Measurements from ENCODE around the gene FAM53A. TPM values are rescaled to one million over a fixed set of nuclear protein-coding genes. Genes with fewer than 3 reads are reported as not detected.

Gene FAM53A
- total and polyA plus RNA-seq, 2 of the 13 experiments (the other 11 are each of a cell fraction or from before 2014, with no cell fraction given): 0.48 to 1.1 TPM

- no peak for FAIRE-seq
- Histone ChIP-seq H4K20me1 (ENCODE audit: insufficient read depth, low read length) (no peaks in the 10 kb centered on the region), H3K4me2 (ENCODE audit: low read depth, low read length) (no peak overlapping the region), H3K4me3 (replicated peaks in 1 of 3; ENCODE audit: insufficient read depth in 1 of 3, low read depth in 2 of 3, low read length in 3 of 3) (no peak overlapping the region), H3K9me3 (ENCODE audit: low read length) (no peaks in the 10 kb centered on the region), H3K79me2 (ENCODE audit: insufficient read depth, low read length) (no peaks in the 10 kb centered on the region), H3K27ac (ENCODE audit: extremely low read length, insufficient read depth, low read length) (no peak overlapping the region), H3K4me1 (ENCODE audit: insufficient read depth, low read length) (peaks cover 26% of the 10 kb centered on the region), H2AFZ (ENCODE audit: low read length) (no peak overlapping the region), H3K27me3 (ENCODE audit: control insufficient read depth in 1 of 2, insufficient read depth in 2 of 2, low read length in 2 of 2) (peaks cover 0 to 17% of the 10 kb centered on the region in 2 experiments; a peak in 2 of 5 replicates), H3K36me3 (replicated peaks in 1 of 2; ENCODE audit: control insufficient read depth in 1 of 2, insufficient read depth in 2 of 2, low read length in 2 of 2) (no peaks in the 10 kb centered on the region), H3K9ac (ENCODE audit: insufficient read depth, low read depth, low read length) (no peak overlapping the region)
- no peak for DNase-seq (ENCODE audit: low spot score)
- intact Hi-C loops (cut with micrococcal nuclease; ENCODE audit: unreplicated experiment): no loop called here
- no TSS peak for BruUV-seq (replicated peaks)
- ChIA-PET POLR2A (no interaction called here), CTCF (ENCODE audit: low intra/inter-chr PET ratio, low total read pairs) (no interaction called here)
- no peak for ATAC-seq
- 44% methylated on average over 9 of the region's 10 CpGs for WGBS (ENCODE audit: low lambda C conversion rate)
- no peak for TF ChIP-seq ZNF782 (CRISPR knock-in tag; IDR thresholded peaks at IDR 0.05; ENCODE audit: borderline replicate concordance)
- no peak for TF ChIP-seq FOXC1 (CRISPR knock-in tag; IDR thresholded peaks at IDR 0.05; ENCODE audit: borderline replicate concordance)
- no peak for TF ChIP-seq ZNF749 (CRISPR knock-in tag; IDR thresholded peaks at IDR 0.05; ENCODE audit: borderline replicate concordance)
- no peak for TF ChIP-seq ZNF142 (CRISPR knock-in tag; IDR thresholded peaks at IDR 0.05)
- TF ChIP-seq, protein P1, sequence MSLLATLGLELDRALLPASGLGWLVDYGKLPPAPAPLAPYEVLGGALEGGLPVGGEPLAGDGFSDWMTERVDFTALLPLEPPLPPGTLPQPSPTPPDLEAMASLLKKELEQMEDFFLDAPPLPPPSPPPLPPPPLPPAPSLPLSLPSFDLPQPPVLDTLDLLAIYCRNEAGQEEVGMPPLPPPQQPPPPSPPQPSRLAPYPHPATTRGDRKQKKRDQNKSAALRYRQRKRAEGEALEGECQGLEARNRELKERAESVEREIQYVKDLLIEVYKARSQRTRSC (CRISPR knock-in tag; IDR thresholded peaks at IDR 0.05; ENCODE audit: low read depth): no peak
- no peak for TF ChIP-seq SALL2 (CRISPR knock-in tag; IDR thresholded peaks at IDR 0.05)
- no peak for TF ChIP-seq FOXP4 (CRISPR knock-in tag; IDR thresholded peaks at IDR 0.05)
- TF ChIP-seq ARNTL (CRISPR knock-in tag; IDR thresholded peaks at IDR 0.05): no peak
- TF ChIP-seq SOX13 (IDR thresholded peaks at IDR 0.05): no peak
- TF ChIP-seq SOX13 (CRISPR knock-in tag; conservative IDR thresholded peaks at IDR 0.05 in 1 of 2, IDR thresholded peaks at IDR 0.05 in 1 of 2): no peak
- no peak for TF ChIP-seq PHB2 (IDR thresholded peaks at IDR 0.05; ENCODE audit: partially characterized antibody)
- in situ Hi-C loops (cut with HindIII; ENCODE audit: extremely low pct_ligation_motif_present, low pct_unique_long_range_greater_than_20kb): no loop called here
These were observed 8.3 kb downstream of the FAM53A start for GRCh38 chr4:1675802-1676137.

Data from HepG2 (cell line).